HUDEP-2 (cell line): ENCODE measurements around the gene TIMM23.

Experiments
- DNase-seq, 76 experiments: peaks; one replicate each; lab custom pipeline; 2025; ENCODE audit not compliant: unreplicated experiment in 76 of 76; lab: John Stamatoyannopoulos, UW

TIMM23 gene

DNA sequence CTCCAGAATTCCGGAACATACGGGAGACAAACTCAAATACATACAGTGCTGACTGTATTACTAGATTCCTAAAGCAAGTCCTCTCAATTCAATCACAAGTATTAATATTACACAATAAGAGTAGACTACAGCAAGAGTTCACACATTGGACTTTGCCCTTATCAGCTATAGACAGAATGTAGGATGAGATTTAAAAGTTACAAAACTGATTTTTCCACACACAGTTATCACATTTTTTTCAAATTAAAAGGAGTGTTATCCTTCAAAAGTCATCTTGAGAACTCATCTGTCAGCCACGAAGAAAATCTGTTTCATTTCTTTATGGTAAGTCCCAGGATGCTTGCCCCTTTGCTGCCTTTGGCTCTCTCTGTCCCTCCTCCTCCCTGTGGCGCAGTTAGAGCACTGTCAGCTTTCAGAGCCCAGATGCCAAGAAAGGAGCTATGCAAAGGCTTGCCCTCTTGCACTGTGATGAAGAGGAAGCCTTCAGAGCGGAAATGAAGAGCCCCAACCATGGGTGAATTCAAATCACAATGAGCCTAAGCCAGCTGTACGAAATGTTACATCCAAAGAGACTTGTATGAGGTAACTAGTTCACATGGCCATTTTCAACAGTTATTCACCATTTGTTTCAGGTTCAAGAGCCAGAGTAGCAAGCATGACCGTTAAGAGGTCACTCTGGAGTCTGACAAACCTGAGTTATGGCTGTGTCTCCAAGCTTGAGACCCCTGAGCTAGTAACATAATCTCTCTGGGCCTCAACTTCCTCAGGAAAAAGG lies 47.5 kb downstream of the TIMM23 start:
- peak in 14 of 76 experiments; percentile 10 to 62 (median 22) for DNase-seq

DNA sequence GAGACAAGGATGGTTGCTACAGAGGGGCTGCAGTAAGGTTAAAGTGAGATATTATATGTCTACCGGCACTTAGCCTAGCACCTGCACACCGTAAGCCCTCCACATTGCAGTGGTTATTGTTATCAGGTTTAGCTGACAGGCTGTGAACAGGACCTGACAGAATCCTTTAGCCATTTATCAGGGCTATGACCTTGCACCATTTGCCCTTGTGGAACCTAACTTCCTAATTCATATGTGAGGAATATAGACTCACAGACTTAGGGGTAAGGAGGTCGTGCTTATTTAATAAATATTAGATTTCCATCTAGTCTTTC lies 48.0 kb downstream of the TIMM23 start:
- no peak for DNase-seq

DNA sequence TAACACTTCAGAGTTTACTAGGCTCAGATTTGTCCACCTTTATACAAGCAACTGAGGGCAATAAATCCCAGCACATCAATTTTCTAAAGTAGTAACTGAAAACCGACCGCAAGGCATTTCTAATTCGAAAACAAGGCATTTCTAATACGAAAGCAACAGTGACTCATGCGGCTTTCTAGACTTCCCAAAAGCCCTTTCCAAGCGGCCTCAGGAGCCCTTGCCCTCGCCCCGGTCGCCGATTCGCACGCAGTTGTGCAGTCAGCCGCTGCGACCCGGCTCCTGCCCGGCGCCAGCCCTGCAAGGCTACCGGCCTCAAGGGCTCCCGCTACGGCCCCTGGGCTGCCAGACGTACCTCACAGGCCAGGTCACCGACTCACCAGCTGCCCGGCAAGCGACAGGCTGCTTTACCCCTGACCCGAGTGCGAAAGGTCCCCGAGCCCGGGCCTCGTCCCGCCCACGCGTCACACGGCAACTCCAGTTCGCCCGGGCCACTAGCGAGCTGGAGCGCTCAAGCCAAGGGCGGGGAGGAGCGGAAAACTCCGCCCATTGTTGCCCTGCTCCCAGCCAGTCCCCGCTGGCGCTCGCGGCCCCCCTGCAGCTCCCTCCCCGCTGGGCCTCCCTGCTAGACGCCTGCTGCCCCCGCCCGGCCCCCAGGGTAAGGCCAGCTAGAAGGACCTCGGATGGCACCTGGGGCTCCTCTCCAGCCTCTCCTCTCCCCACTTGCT lies 50.9 kb downstream of the TIMM23 start:
- peak in 75 of 76 experiments; percentile 24 to 96 (median 89) for DNase-seq

DNA sequence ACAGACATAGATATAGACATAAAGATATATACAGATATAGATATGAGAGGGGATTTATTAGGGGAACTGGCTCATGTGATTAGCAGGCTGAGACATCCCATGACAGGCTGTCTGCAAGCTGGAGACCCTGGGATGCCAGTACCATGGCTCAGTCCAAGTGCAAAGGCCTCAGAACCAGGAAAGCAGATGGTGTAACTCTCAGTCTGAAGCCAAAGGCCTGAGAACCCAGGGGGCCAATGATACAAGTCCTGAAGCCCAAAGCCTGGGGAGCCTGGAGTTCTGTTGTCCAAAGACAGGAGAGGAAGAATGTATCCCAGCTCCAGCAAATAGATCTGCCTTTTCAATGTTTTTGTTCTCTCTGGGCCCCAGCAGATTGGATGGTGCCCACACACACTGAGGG lies 52.7 kb downstream of the TIMM23 start:
- no peak for DNase-seq

DNA sequence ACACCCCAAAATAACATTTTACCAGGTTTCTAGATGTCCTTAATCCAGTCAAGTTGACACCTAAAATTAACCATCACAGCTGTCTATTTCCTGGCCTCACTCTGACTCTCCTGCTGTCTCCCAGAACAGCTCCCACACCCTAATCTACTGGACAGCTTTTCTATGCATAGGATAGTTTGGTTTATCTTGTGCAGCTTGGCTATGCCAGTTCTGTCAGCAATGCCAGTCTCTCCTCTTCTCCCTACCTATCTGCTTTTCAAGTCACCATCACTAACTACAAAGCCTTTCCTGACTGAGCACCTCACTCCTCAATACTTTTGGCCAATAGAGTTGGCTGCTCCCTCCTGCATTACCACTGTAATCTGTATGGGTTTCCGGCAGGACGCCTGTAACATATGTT lies 53.1 kb downstream of the TIMM23 start:
- DNase-seq: no peak

DNA sequence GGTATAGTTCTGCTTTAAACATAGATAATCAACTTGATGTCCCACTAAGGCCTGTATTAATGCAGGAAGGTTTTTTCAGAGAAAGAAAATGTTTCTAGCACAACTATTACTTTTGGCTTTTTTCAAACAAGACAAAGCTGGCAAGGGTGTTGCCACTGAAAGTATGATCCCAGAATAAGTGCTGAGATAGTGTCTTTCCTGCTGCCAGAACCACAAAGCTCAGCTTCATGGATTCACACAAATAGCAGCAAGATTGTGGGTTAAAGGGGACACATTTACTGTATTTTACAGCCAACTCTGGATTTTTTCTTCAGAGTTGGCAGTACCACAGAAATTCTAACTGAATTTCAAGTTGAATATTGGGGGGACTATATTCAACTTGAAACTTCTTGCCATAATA lies 53.8 kb downstream of the TIMM23 start:
- no peak for DNase-seq

DNA sequence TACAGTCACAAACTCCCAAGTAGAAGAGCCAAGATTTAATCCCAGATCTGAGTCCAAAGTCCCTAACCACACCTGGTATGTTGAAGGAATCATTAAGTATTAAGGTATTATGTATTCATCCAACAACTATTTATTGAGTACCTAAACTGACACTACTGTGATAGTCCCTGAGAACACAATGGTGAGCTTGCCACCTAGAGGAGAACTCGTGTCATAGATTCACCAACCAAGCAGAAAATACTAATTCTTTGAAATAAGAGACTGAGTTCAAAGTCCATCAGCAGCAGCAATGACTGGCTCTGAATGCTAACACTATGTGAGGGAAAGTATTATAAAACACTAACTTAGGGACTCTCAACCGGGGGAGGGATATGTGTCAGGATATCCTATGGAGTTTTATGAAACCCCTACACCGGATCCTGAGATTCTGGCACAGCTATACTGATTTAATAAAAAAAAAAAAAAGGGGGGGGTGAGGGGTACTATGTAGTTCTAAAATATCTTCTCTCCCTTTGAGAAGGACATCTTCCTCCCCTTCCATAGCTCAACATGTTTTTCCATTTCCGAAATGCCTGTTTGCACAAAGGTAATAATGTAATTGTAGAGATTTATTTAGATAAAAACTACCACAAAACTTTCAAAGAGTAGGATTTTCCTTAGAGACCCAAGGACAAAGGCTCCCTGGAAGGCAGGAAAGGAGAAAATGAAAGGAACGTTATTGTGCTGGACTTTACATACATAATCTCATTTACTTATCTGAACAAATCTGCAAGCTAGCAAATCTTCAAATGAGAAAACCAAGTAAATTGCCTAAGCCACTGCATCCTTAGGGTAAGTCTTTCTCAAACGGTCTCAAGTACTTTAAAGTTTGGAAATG lies 56.5 kb downstream of the TIMM23 start:
- peak in 30 of 76 experiments; percentile 12 to 64 (median 35) for DNase-seq

DNA sequence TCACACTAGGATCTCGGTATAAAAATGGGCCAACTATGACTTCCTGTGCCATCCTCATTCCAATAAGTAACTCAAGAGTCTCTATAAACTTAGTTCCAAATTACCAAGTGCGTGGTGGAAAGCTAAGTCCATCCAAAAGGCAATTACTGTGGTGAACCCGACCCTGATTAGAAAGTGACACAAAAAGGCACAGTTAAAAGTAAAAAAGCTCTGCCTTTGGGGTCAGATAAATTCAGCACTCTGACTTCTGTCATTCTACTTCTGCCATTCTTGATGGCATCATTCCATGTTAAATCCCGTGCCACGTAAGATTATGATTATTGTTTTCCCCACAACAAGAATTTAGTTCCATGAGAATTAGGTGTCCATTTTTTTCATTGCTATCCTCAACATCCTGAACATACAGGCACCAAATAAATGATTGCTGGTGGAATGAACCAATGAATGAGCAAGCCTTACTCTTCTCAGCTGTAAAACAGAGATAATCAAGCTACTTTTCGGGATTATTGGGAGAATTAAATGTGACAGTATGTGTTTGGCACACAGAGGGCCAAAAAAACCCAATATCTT lies 57.3 kb downstream of the TIMM23 start:
- DNase-seq: no peak

DNA sequence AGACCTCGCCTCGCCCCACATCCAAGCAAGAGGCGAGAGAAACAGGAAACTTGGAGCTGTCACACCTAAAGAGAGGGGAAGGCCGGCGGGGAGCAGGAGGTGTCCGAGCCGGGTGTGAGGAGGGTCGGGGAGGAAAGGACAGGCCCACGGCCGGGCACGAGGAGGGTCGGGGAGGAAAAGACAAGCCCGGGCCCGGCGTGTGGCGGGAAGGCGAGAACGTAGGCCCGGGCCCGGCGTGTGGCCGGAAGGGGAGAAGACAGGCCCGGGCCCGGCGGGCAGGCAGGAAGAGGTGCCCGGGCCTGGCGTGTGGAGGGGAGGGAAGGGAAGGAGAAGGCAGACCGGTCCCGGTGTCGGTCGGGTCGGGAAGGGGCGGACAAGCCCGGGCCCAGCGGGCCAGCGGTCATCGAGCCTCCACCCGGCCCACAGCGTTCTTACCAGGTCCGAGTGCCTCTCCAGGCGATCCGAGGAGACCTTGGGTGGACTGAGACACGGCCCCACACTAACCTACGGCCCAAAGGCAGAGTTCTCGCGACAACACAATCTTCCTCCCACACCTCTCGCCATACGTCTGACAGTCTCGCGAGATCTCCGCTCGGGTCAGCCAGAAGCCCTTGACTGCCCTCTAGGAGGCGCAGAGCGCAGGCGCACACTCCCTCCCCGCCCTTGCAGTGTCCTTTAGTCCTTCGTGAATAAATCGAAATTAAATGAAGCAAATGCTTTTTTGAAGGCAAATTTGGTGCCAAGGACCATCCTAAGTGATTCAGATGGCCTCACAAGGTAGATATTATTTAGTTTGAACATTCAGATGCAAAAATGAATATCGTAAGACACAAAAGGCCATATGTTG lies 58.0 kb downstream of the TIMM23 start, which contains the start of gene NCOA4:
Gene NCOA4 (minus strand): TSS at position 533 of the 847 bp plus-strand sequence. CDS start 13,943 bp downstream, outside the sequence.
- DNase-seq: peak in 75 of 76 experiments; percentile 10 to 97 (median 92)

DNA sequence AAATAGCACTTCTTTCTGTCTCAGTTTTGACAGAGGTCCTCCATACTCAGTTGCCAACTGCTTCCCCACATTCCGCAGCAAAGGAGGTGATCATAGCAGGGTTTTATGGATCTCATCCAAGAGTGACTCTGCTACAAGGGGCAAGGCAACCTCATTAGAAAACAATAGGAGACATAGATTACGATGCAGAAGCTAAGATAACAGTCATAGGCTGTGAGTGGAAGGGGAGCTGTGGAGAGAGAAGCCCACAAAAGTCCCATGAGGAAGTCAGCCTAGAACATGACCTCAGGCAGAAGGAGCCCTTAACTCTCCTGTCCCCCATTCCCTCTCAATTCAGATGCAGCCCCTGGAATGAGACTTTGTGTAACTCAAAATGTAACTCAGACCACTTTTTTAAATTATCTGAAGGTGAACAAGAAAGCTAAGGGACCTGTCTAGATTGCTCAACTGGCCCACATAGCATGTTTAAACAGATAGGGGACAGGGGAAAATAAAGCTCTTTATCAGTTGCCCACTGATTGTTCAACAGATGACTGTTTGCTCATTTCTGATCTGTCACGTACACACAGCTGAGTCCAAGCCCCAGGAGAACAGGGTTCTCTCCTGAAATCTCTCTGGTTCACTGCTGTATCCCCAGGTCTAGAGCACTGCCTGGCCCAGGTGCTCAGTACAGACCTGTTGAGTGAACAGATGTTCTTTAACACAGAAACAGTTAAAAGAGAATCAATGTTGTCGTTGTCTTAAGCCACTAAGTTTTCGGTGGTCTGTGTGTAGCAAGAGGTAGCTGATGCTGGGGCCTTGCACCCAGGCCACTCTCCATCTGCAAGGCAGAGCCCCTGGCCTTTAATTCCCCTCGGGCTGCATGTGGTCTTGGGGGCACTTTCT lies 59.6 kb downstream of the TIMM23 start:
- DNase-seq: peak in 15 of 76 experiments; percentile 9 to 65 (median 29)

DNA sequence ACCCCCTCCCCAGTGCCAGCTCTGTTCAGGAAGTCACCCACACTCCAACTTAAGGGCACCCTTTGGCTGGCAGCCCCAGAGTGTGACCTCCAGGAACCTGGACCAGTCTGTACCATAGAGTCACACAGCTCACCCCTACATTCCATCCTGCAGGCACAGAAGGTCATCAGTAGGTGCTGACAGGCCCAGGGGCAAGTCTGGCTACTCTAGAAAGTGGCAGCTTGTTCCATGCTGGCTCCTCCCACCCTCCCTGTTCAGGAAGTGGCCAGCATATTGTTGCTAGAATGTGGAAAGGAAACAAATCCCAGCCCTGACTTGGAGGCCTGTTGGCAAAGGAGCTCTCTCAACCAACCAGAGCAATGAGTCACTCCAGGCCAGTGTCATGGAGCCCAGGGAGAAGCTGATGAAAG lies 61.3 kb downstream of the TIMM23 start:
- no peak for DNase-seq

DNA sequence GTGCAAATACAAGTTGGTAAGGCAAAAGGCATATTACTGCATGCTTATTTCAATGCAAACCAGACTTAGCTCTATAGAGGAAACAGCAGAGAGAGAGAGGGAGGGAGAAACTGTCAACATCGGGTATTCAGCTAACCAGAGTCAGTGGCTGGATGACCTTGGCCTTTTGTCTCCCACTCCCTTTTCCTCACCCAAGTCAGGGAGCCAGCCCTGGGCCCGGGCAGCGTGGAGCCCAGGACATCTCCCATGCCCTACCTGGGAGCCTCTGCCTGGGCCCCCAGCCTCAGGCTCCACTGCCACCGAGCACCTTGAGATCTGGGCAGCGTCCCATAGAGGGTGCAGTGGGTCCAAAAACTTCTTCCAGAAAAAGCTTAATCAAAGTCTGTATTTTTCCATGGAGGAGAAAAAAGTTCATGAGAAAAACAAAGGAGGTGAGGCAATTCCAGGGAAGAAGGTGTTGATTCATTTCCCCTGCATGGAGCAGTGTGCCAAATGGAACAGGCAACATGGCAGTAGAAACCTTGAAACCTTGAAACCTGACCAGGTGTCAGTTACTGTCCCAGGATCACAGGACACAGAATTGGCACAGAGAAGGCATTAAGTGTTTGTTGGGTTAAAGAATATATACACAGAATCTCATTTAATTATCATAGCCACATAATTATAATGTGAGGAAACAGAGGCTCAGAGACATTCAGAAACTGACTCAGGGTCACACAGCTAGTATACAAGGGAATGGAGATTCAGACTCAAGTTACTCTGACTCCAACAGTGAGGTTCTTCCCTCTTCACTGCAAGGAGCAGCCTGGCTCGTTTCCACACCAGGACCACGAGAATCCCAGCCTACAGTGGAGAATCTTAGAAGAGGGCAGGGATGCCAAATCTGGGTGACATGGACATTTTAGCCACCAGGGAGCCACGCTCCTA lies 63.9 kb downstream of the TIMM23 start:
- no peak for DNase-seq

DNA sequence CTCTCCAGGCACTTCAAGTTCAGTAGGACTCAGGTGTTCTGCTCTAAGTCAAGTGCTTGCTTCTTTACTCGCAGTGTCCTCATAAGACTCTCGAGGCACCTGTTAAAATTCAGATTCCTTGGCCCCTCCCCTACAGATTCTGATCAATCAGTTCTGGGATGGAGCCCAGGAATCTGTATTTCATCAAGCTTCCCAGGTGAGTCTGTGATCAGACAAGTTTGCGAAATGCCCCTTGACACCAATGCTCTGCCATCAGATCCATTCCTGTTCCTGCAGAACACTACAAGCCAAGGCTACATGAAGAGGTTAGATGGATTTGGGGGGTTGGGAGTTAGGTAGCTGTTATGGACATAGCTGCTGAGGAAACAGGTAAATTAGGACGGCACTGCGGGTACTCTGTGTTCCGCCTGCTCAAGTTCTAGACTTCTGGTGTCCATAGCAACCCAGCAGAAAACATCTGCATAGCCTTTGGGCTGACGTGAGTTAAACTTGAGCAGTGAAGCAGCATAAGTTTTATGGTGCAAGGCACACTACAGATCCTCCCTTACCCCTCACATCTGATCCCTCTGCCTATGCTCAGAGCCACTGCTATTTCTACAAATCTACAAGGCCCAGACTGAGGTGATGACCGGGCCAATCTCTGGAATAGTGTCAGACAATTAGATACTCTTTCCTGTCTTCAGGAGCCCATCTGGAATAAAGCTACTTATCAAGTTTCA lies 65.0 kb downstream of the TIMM23 start:
- DNase-seq: no peak

DNA sequence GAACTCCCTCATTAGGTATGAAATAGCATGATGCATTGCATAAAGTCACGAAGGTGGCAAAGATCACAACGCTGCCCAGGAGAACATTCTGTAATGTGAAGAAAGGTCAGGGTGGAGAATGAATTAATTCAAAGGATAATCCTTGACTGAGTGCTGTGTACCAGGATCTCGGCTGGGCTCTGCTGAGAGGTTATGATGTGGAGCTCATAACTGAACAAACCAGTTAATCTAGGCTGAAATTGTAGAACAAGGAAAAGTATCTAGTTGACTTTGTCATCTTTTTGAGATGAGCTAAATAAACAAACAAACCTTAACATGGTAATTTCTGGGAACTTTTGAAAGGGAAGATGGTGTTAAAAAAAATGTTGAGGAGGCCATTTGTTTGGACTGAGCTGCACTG lies 67.7 kb downstream of the TIMM23 start:
- no peak for DNase-seq

DNA sequence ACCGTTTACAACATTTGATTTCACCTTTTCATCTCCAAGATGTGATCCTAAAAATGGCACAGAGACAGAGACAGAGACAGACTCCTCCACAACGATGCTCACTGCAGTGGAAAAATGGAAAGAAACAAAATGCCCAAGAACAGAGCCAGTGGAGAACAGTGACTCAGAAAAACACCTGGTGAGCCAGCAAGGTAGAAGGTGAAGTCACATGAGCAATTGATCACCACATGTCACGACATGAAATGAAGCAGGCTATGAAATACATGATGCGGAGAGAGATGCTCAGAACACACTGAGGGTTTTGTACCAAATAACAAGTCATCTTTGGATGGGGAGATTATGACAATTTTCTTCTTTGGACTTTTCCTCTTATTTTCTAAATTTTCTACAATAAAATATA lies 70.2 kb downstream of the TIMM23 start:
- no peak for DNase-seq

DNA sequence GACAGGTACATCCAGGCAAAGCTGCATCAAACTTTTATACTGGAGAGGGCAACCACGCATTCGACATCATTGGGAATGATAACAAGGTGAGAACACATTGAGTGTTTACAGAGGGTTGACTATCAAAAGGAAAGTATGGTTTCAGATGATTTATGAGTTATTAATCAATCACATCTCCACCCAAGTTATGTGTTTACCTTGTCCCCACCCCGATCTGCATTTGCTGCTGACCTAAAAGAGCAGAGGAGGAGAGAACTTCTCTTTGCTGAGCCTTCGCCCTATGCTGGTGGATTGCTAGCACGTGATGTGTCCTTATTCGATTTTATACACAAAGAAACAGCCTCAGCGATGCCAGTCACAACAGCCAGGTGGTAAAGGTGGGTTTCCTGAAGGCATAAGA lies 74.0 kb downstream of the TIMM23 start, which contains the start of gene MSMB:
Gene MSMB (minus strand): TSS at position 9 of the 400 bp plus-strand sequence. CDS start 32 bp downstream, outside the sequence.
- DNase-seq: no peak

DNA sequence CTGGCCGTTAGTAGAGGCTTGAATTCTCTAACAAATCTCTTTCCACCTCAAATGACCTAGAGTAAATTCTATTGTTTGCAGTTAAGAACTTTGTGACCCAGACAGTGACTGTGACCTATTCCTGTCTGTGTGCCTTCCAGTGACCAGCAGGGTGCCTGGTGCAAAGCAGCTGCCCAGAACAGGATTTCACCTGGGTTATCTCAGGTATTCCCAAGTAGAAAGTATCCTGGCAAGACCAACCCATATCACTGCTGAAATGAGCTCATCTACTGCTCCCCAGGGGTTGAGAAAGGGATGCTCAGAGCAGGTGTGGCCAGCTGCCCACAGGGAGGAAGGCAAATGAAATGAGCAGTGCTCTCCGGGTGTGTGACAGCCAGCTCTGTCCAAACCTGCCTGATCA lies 75.9 kb downstream of the TIMM23 start:
- no peak for DNase-seq
